GM12878 (cell line): ENCODE measurements around the gene ST8SIA3. TPM values are rescaled to one million over a fixed set of nuclear protein-coding genes. Genes with fewer than 3 reads are reported as not detected.

Experiments
- ATAC-seq: fragments of 200-7000 bp; cut with Tn5 transposase; 3 replicates; pipeline ENCODE4 v1.9.1; 2020; ENCODE audit warnings: mild to moderate bottlenecking, moderate library complexity
- BruUV-seq: library from RNA; stranded (reverse); fragments of 400-500 nt; replicated peaks from 2 replicates; lab custom pipeline; 2021; lab: Mats Ljungman, UMichigan
- CTCF ChIA-PET: fragments of 300-600 bp; sonication (Branson Sonifier 250); formaldehyde crosslinking; extraction: SDS; loops from one replicate; lab custom pipeline; 2021; ENCODE audit warnings: inconsistent platforms; lab: Yijun Ruan, JAX
- POLR2A ChIA-PET: fragments of 350-600 bp; formaldehyde crosslinking; extraction: SDS; loops from one replicate; lab custom pipeline; 2021; ENCODE audit warnings: inconsistent platforms; lab: Charles Lee
- RAD21 ChIA-PET: fragments of 300-600 bp; sonication (Branson Sonifier 250); formaldehyde crosslinking; loops from one replicate; lab custom pipeline; 2023; ENCODE audit warnings: antibody characterized with exemption; ENCODE audit not compliant: unreplicated experiment; lab: Charles Lee
- SMC1A ChIA-PET: fragments of 300-600 bp; sonication (Branson Sonifier 250); formaldehyde crosslinking; loops from one replicate; lab custom pipeline; 2023; ENCODE audit not compliant: unreplicated experiment, uncharacterized antibody; lab: Charles Lee
- DNase-seq: peaks from one replicate; pipeline ENCODE4 v3.0.0-alpha.2; 2011; ENCODE audit warnings: low read depth, low spot score
- FAIRE-seq: peaks from 3 replicates; lab custom pipeline; 2011; peaks lifted over from hg19 to GRCh38; lab: Jason Lieb, UNC
- H2AFZ ChIP-seq: 2 replicates; pipeline ENCODE4 v1.6.0; 2011; ENCODE audit warnings: low read depth, low read length, control low read depth; ENCODE audit not compliant: control insufficient read depth
- H3K27ac ChIP-seq: 2 replicates; pipeline ENCODE4 v1.5.1; 2011; ENCODE audit warnings: control low read depth; ENCODE audit not compliant: control insufficient read depth, insufficient read depth
- H3K27me3 ChIP-seq, 2 experiments: replicated peaks in 1 of 2; 2 replicates each; pipeline versions ENCODE4 v1.6.0 to v1.6.1; 2011; ENCODE audit warnings: low read length in 1 of 2; ENCODE audit not compliant: control insufficient read depth in 2 of 2, insufficient read depth in 2 of 2
- H3K36me3 ChIP-seq, 2 experiments: 2 replicates each; pipeline ENCODE4 v1.5.1; 2011; ENCODE audit warnings: low read length in 1 of 2; ENCODE audit not compliant: control insufficient read depth in 2 of 2, insufficient read depth in 2 of 2
- H3K4me1 ChIP-seq: 2 replicates; pipeline ENCODE4 v1.6.1; 2011; ENCODE audit warnings: mild to moderate bottlenecking, low read length, moderate library complexity, mixed read lengths; ENCODE audit not compliant: control insufficient read depth, insufficient read depth
- H3K4me2 ChIP-seq: 2 replicates; pipeline ENCODE4 v1.6.0; 2011; ENCODE audit warnings: control low read depth; ENCODE audit not compliant: control insufficient read depth, insufficient read depth
- H3K4me3 ChIP-seq: fragments of 200-600 bp; sonication (generic); 2 replicates; pipeline ENCODE4 v1.5.1; 2016
- H3K79me2 ChIP-seq: 2 replicates; pipeline ENCODE4 v1.6.0; 2011; ENCODE audit warnings: low read length; ENCODE audit not compliant: control insufficient read depth, insufficient read depth
- H3K9ac ChIP-seq: 2 replicates; pipeline ENCODE4 v1.8.0; 2011; ENCODE audit warnings: low read length, control low read depth, mixed read lengths; ENCODE audit not compliant: control insufficient read depth, insufficient read depth
- H3K9me3 ChIP-seq: replicated peaks from 3 replicates; pipeline ENCODE4 v1.5.1; 2011; ENCODE audit warnings: mild to moderate bottlenecking, low read length; ENCODE audit not compliant: control insufficient read depth, insufficient read depth
- H4K20me1 ChIP-seq: 2 replicates; pipeline ENCODE4 v1.6.0; 2011; ENCODE audit not compliant: control insufficient read depth, insufficient read depth
- ASH2L ChIP-seq: fragments of 300-600, 200-600 bp; sonication (generic); IDR thresholded peaks from 2 replicates; pipeline ENCODE4 v1.6.1; 2017; ENCODE audit warnings: low read depth, mild to moderate bottlenecking, borderline replicate concordance
- CREM ChIP-seq: IDR thresholded peaks from 2 replicates; pipeline ENCODE4 v1.6.1; 2014; ENCODE audit warnings: antibody characterized with exemption, low read depth
- E2F8 ChIP-seq: fragments of 450-650 bp; IDR thresholded peaks from 2 replicates; pipeline ENCODE4 v1.6.1; 2018; ENCODE audit warnings: mild to moderate bottlenecking, low read depth, moderate library complexity; ENCODE audit not compliant: partially characterized antibody
- EGR1 ChIP-seq, 2 experiments: IDR thresholded peaks; 1 replicate in 1 of 2; 2 replicates in 1 of 2; pipeline ENCODE4 v1.6.1; 2011 to 2012; ENCODE audit warnings: low read depth in 2 of 2, low read length in 2 of 2, borderline replicate concordance in 1 of 2, mild to moderate bottlenecking in 1 of 2, moderate library complexity in 1 of 2
- EP300 ChIP-seq, 2 experiments: fragments of 150-350 bp in 1 of 2; IDR thresholded peaks; 2 replicates each; pipeline ENCODE4 v1.6.1; 2011 to 2012; ENCODE audit warnings: low read depth in 2 of 2, low read length in 2 of 2, borderline replicate concordance in 1 of 2, improper control_type of control experiment in 1 of 2, inconsistent platforms in 1 of 2; ENCODE audit not compliant: control insufficient read depth in 1 of 2
- JUNB ChIP-seq: IDR thresholded peaks from 2 replicates; pipeline ENCODE4 v1.6.1; 2016; ENCODE audit warnings: antibody characterized with exemption, mild to moderate bottlenecking
- LARP7 ChIP-seq: fragments of 450-650 bp; IDR thresholded peaks from 2 replicates; pipeline ENCODE4 v1.6.1; 2017; ENCODE audit warnings: mild to moderate bottlenecking
- MAX ChIP-seq: IDR thresholded peaks from 2 replicates; pipeline ENCODE4 v1.6.1; 2012; ENCODE audit warnings: low read depth, low read length, improper control_type of control experiment
- NFXL1 ChIP-seq: fragments of 450-650 bp; IDR thresholded peaks from 2 replicates; pipeline ENCODE4 v1.6.1; 2017; ENCODE audit warnings: antibody characterized with exemption, mild to moderate bottlenecking, borderline replicate concordance
- POLR2A ChIP-seq: IDR thresholded peaks from 2 replicates; pipeline ENCODE4 v1.6.1; 2011; ENCODE audit warnings: low read depth, mild to moderate bottlenecking, low read length
- POU2F2 ChIP-seq: IDR thresholded peaks from 3 replicates; pipeline ENCODE4 v1.6.1; 2011; ENCODE audit warnings: low read depth, mild to moderate bottlenecking, low read length, borderline replicate concordance
- TARDBP ChIP-seq: IDR thresholded peaks from 2 replicates; pipeline ENCODE4 v1.6.1; 2016; ENCODE audit warnings: borderline replicate concordance
- YBX1 ChIP-seq: fragments of 450-650 bp; IDR thresholded peaks from 2 replicates; pipeline ENCODE4 v1.6.1; 2016; ENCODE audit warnings: antibody characterized with exemption
- ZBTB33 ChIP-seq: fragments of 450-650 bp; IDR thresholded peaks from 2 replicates; pipeline ENCODE4 v1.6.1; 2017; ENCODE audit warnings: mild to moderate bottlenecking
- ZNF207 ChIP-seq: fragments of 450-650 bp; IDR thresholded peaks from 2 replicates; pipeline ENCODE4 v1.6.1; 2014; ENCODE audit warnings: antibody characterized with exemption, mild to moderate bottlenecking, borderline replicate concordance
- ZSCAN29 ChIP-seq: fragments of 450-650 bp; IDR thresholded peaks from 2 replicates; pipeline ENCODE4 v1.6.1; 2017; ENCODE audit warnings: mild to moderate bottlenecking, moderate library complexity
- WGBS: methylation state at CpG from one replicate; pipeline ENCODE4 v1.1.6; 2016; ENCODE audit warnings: low lambda C conversion rate; ENCODE audit not compliant: insufficient replicate concordance, insufficient coverage; ENCODE audit errors: missing lambda C conversion rate; 5-methylcytosine and 5-hydroxymethylcytosine counted together
- in situ Hi-C: fragments of 300-500 bp; cut with MboI; formaldehyde crosslinking; loops from 9 replicates; pipeline ENCODE4 v1.14.3; 2018; ENCODE audit warnings: mixed read lengths
- intact Hi-C: fragments of 100-400 bp; cut with micrococcal nuclease; formaldehyde crosslinking; loops from one replicate; pipeline ENCODE4 v1.14.2; 2022; ENCODE audit not compliant: unreplicated experiment
- polyA plus RNA-seq, 11 experiments: library from polyadenylated mRNA; depleted of rRNA in 4 of 11; unstranded in 6 of 11; stranded (reverse) in 5 of 11; fragments of >200 nt; fragmentation: Nextera tagmentation in 4 of 11; fragmentation: Illumina TruSeq in 1 of 11; extraction: Ambion mirVana in 4 of 11; extraction: Trizol in 1 of 11; gene quantifications; 1 replicate in 1 of 11; 2 replicates in 10 of 11; pipeline versions ENCODE4 v1.2.1 to v1.2.3, GENCODE V29; 2011 to 2016; ENCODE audit warnings: inconsistent platforms in 2 of 11, missing spikeins in 2 of 11, low read depth in 1 of 11
- total RNA-seq, 4 experiments: library from RNA; depleted of rRNA in 3 of 4; stranded (reverse); fragments of >200 nt in 3 of 4; fragmentation: Illumina TruSeq in 1 of 4; extraction: Trizol in 1 of 4; gene quantifications; 2 replicates each; pipeline versions ENCODE4 v1.2.1 to v1.2.3, GENCODE V29; 2013 to 2021
- TF ChIP-seq, protein P1 (sequence below): fragments of 450-650 bp; IDR thresholded peaks from 2 replicates; pipeline ENCODE4 v1.6.1; 2014; ENCODE audit warnings: mild to moderate bottlenecking

ST8SIA3 gene
- total and polyA plus RNA-seq, 10 of the 15 experiments (the other 5 are each of a cell fraction or from before 2014, with no cell fraction given) = under 0.01 TPM; not detected in 9

DNA sequence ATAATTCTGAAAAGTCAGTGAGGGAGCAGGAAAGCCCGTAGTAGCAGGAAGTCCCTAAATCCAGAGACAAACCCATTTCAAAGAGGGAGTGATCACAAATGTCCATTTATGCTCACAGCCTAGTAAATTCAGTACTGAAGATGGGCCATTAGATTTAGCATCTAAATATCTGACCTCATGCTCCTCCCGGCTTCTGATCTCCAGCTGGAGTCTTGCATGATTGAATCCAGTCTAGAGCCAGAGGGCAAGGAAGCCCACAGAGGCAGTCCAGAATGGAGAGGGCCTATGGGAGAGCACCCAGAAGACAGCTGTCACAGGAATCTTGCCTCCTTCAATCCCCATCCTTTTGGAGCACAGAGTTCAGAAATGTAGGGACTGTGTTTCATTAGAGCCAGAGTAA is 16.0 kb upstream of the ST8SIA3 start (continued):
- TF ChIP-seq E2F8 (no peak), NFXL1 (no peak), CREM (no peak), POLR2A (no peak), EP300 (IDR thresholded peaks at IDR 0.05; ENCODE audit: borderline replicate concordance in 1 of 2, control insufficient read depth in 1 of 2, low read depth in 2 of 2, low read length in 2 of 2) (no peak), ZSCAN29 (no peak)

GRCh38 chr18:57337890-57338289 is 14.5 kb upstream of the ST8SIA3 start:
- H3K4me2 ChIP-seq = no peak overlapping the region
- H3K36me3 ChIP-seq = no peaks in the 10 kb centered on the region
- in situ Hi-C loops = no loop called here
- ATAC-seq = no peak
- no peaks in the 10 kb centered on the region; a peak in 2 of 4 replicates for H3K27me3 ChIP-seq
- intact Hi-C loops = no loop called here
- no peak overlapping the region for H3K27ac ChIP-seq
- ChIA-PET CTCF (no interaction called here), POLR2A (no interaction called here), SMC1A (no interaction called here), RAD21 (no interaction called here)
- no peak overlapping the region for H3K9ac ChIP-seq
- H3K79me2 ChIP-seq = no peaks in the 10 kb centered on the region
- no peak for TF ChIP-seq MAX
- TF ChIP-seq POU2F2 = no peak
- TF ChIP-seq YBX1 = no peak
- no peak for TF ChIP-seq TARDBP
- TF ChIP-seq ZNF207 = no peak
- no peak for TF ChIP-seq JUNB
- TF ChIP-seq, protein P1, sequence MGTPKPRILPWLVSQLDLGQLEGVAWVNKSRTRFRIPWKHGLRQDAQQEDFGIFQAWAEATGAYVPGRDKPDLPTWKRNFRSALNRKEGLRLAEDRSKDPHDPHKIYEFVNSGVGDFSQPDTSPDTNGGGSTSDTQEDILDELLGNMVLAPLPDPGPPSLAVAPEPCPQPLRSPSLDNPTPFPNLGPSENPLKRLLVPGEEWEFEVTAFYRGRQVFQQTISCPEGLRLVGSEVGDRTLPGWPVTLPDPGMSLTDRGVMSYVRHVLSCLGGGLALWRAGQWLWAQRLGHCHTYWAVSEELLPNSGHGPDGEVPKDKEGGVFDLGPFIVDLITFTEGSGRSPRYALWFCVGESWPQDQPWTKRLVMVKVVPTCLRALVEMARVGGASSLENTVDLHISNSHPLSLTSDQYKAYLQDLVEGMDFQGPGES = no peak
- TF ChIP-seq LARP7 = no peak
- no peak for TF ChIP-seq EGR1 (IDR thresholded peaks at IDR 0.05; ENCODE audit: borderline replicate concordance in 1 of 2, low read depth in 2 of 2, low read length in 2 of 2)
- TF ChIP-seq ZSCAN29 = no peak
- no peak for TF ChIP-seq ZBTB33
- no peak for TF ChIP-seq ASH2L
- H3K4me1 ChIP-seq = no peaks in the 10 kb centered on the region
- H3K4me3 ChIP-seq = no peak overlapping the region
- FAIRE-seq = no peak
- no peak for DNase-seq
- no peaks in the 10 kb centered on the region for H4K20me1 ChIP-seq
- WGBS = 37% methylated on average over 4 of the region's 4 CpGs
- H3K9me3 ChIP-seq = no peaks in the 10 kb centered on the region
- no peak overlapping the region for H2AFZ ChIP-seq
- BruUV-seq = no TSS peak
